AG09309 (cell line): ENCODE results near the gene TSC22D1.

Experiments
- DNase-seq: peaks from one replicate; pipeline ENCODE4 v3.0.0-alpha.2; 2010; ENCODE audit warnings: low read depth
- H3K4me3 ChIP-seq: 2 replicates; pipeline ENCODE4 v1.5.1; 2011; ENCODE audit warnings: mild to moderate bottlenecking, low read depth, low read length, moderate library complexity; ENCODE audit not compliant: control insufficient read depth
- CTCF ChIP-seq: IDR thresholded peaks from 2 replicates; pipeline ENCODE4 v1.5.1; 2011; ENCODE audit warnings: mild to moderate bottlenecking, low read depth, low read length, inconsistent platforms; ENCODE audit not compliant: insufficient read depth, control insufficient read depth; ENCODE audit errors: missing control alignments

The TSC22D1 gene

GRCh38 chr13:44561351-44561750, 14.8 kb downstream of the TSC22D1 start:
- DNase-seq = no peak
- H3K4me3 ChIP-seq = no peak overlapping the region
- no peak for TF ChIP-seq CTCF

GRCh38 chr13:44557986-44558385, 18.1 kb downstream of the TSC22D1 start:
- DNase-seq = no peak
- no peak for TF ChIP-seq CTCF
- H3K4me3 ChIP-seq = no peak overlapping the region

- no peak for TF ChIP-seq CTCF
- DNase-seq = no peak
Observed at GRCh38 chr13:44555207-44555606, 20.9 kb downstream of the TSC22D1 start.

GRCh38 chr13:44549476-44549875, 26.7 kb downstream of the TSC22D1 start:
- no peak for DNase-seq
- no peak for TF ChIP-seq CTCF
- H3K4me3 ChIP-seq = no peak overlapping the region

More at GRCh38 chr13:44555207-44555606, 20.9 kb downstream of the TSC22D1 start:
- H3K4me3 ChIP-seq = no peak overlapping the region

- no peak for DNase-seq
- no peak for TF ChIP-seq CTCF
- H3K4me3 ChIP-seq = no peak overlapping the region
Observed at GRCh38 chr13:44546164-44546563, 30.0 kb downstream of the TSC22D1 start.

- no peak for DNase-seq
- no peak overlapping the region for H3K4me3 ChIP-seq
- no peak for TF ChIP-seq CTCF
Observed at GRCh38 chr13:44543369-44543768, 32.8 kb downstream of the TSC22D1 start.

- no peak overlapping the region for H3K4me3 ChIP-seq
- no peak for DNase-seq
- no peak for TF ChIP-seq CTCF
Observed at GRCh38 chr13:44542361-44542760, 33.8 kb downstream of the TSC22D1 start.
